HepG2 (cell line): ENCODE data around the gene CHID1. TPM values are rescaled to one million over a fixed set of nuclear protein-coding genes. Genes with fewer than 3 reads are reported as not detected.

Experiments used
- ATAC-seq: fragments of 200-7000 bp; cut with Tn5 transposase; 3 replicates; pipeline ENCODE4 v1.9.1; 2020; ENCODE audit warnings: mild to moderate bottlenecking, moderate library complexity
- BruUV-seq: library from RNA; stranded (reverse); fragments of 400-500 nt; replicated peaks from 2 replicates; lab custom pipeline; 2021; lab: Mats Ljungman, UMichigan
- CTCF ChIA-PET: fragments of 300-600 bp; formaldehyde crosslinking; extraction: SDS; loops from one replicate; lab custom pipeline; 2021; ENCODE audit warnings: low total read pairs, inconsistent platforms, low intra/inter-chr PET ratio; lab: Yijun Ruan, JAX
- POLR2A ChIA-PET: fragments of 350-600 bp; sonication (Branson Sonifier 250); formaldehyde crosslinking; loops from one replicate; lab custom pipeline; 2020; ENCODE audit warnings: antibody characterized with exemption, inconsistent platforms; lab: Yijun Ruan, JAX
- DNase-seq: peaks from one replicate; pipeline ENCODE4 v3.0.0-alpha.2; 2015; ENCODE audit warnings: low spot score
- FAIRE-seq: peaks from 3 replicates; lab custom pipeline; 2011; peaks lifted over from hg19 to GRCh38; lab: Jason Lieb, UNC
- H2AFZ ChIP-seq: one replicate; pipeline ENCODE4 v1.6.1; 2011; ENCODE audit warnings: low read length, inconsistent platforms
- H3K27ac ChIP-seq: fragments of 300-600 bp; 3 replicates; pipeline ENCODE4 v1.8.0; 2011; ENCODE audit warnings: mixed run types, mild to moderate bottlenecking, mixed read lengths, low read length, inconsistent platforms; ENCODE audit not compliant: insufficient read depth; ENCODE audit errors: extremely low read length
- H3K27me3 ChIP-seq, 2 experiments: fragments of 200-600 bp in 1 of 2; 2 replicates in 1 of 2; 3 replicates in 1 of 2; pipeline versions ENCODE4 v1.6.0 to v1.8.0; 2011; ENCODE audit warnings: low read length in 2 of 2, mild to moderate bottlenecking in 2 of 2, moderate library complexity in 2 of 2, inconsistent platforms in 1 of 2; ENCODE audit not compliant: insufficient read depth in 2 of 2, control insufficient read depth in 1 of 2
- H3K36me3 ChIP-seq, 2 experiments: fragments of 200-600 bp in 1 of 2; replicated peaks in 1 of 2; 2 replicates in 1 of 2; 3 replicates in 1 of 2; pipeline versions ENCODE4 v1.5.1 to v1.8.0; 2011; ENCODE audit warnings: low read length in 2 of 2, inconsistent platforms in 1 of 2; ENCODE audit not compliant: insufficient read depth in 2 of 2, control insufficient read depth in 1 of 2
- H3K4me1 ChIP-seq: 2 replicates; pipeline ENCODE4 v1.5.1; 2012; ENCODE audit warnings: low read length, inconsistent platforms; ENCODE audit not compliant: insufficient read depth
- H3K4me2 ChIP-seq: 2 replicates; pipeline ENCODE4 v1.6.0; 2011; ENCODE audit warnings: low read depth, low read length, inconsistent platforms
- H3K4me3 ChIP-seq, 3 experiments: fragments of 200-600 bp in 1 of 3; sonication (generic), shearing (Covaris generic) in 1 of 3; replicated peaks in 1 of 3; 2 replicates each; pipeline ENCODE4 v1.5.1; 2011 to 2016; ENCODE audit warnings: low read length in 3 of 3, inconsistent platforms in 2 of 3, low read depth in 2 of 3, mild to moderate bottlenecking in 2 of 3, control low read depth in 1 of 3, mixed read lengths in 1 of 3; ENCODE audit not compliant: insufficient read depth in 1 of 3
- H3K79me2 ChIP-seq: one replicate; pipeline ENCODE4 v1.6.1; 2011; ENCODE audit warnings: low read length, inconsistent platforms; ENCODE audit not compliant: insufficient read depth
- H3K9ac ChIP-seq: 2 replicates; pipeline ENCODE4 v1.6.0; 2011; ENCODE audit warnings: mild to moderate bottlenecking, low read depth, low read length, inconsistent platforms; ENCODE audit not compliant: insufficient read depth
- H3K9me3 ChIP-seq: 2 replicates; pipeline ENCODE4 v1.5.1; 2012; ENCODE audit warnings: mild to moderate bottlenecking, low read length
- H4K20me1 ChIP-seq: 2 replicates; pipeline ENCODE4 v1.6.0; 2011; ENCODE audit warnings: inconsistent platforms, mild to moderate bottlenecking, low read length, moderate library complexity; ENCODE audit not compliant: insufficient read depth
- KDM1A ChIP-seq: IDR thresholded peaks from 2 replicates; pipeline ENCODE4 v1.6.1; 2016; ENCODE audit warnings: missing compliant biosample characterization
- PTBP1 ChIP-seq: fragments of 200-400 bp; formaldehyde crosslinking; IDR thresholded peaks from 2 replicates; pipeline ENCODE4 v1.6.1; 2018; ENCODE audit warnings: low read length, low read depth; ENCODE audit not compliant: poor library complexity, severe bottlenecking
- RBFOX2 ChIP-seq: fragments of 200-400 bp; formaldehyde crosslinking; IDR thresholded peaks from 2 replicates; pipeline ENCODE4 v1.6.1; 2017; ENCODE audit warnings: low read depth, mild to moderate bottlenecking, low read length
- STAG1 ChIP-seq: sonication (generic); formaldehyde crosslinking; IDR thresholded peaks from 2 replicates; pipeline ENCODE4 v1.4.0; 2020; ENCODE audit warnings: missing genetic modification reagents
- U2AF1 ChIP-seq: fragments of 200-400 bp; formaldehyde crosslinking; optimal IDR thresholded peaks from 2 replicates; pipeline ENCODE3; 2017; ENCODE audit warnings: mild to moderate bottlenecking, low read depth, low read length
- XRCC5 ChIP-seq: fragments of 200-400 bp; formaldehyde crosslinking; optimal IDR thresholded peaks from 2 replicates; pipeline ENCODE3; 2017; ENCODE audit warnings: mild to moderate bottlenecking, low read length
- WGBS: methylation state at CpG from one replicate; pipeline ENCODE4 v1.1.6; 2017; ENCODE audit warnings: low lambda C conversion rate; 5-methylcytosine and 5-hydroxymethylcytosine counted together
- in situ Hi-C: cut with HindIII; loops from 2 replicates; pipeline ENCODE4 v1.10.0; 2017; ENCODE audit warnings: low pct_unique_long_range_greater_than_20kb; ENCODE audit not compliant: extremely low pct_ligation_motif_present
- intact Hi-C: fragments of 100-400 bp; cut with micrococcal nuclease; formaldehyde crosslinking; loops from one replicate; pipeline ENCODE4 v1.10.0; 2022; ENCODE audit not compliant: unreplicated experiment
- polyA plus RNA-seq, 8 experiments: library from polyadenylated mRNA; depleted of rRNA in 3 of 8; stranded (reverse) in 7 of 8; unstranded in 1 of 8; fragments of >200 nt; fragmentation: Illumina TruSeq in 4 of 8; extraction: Trizol in 4 of 8; gene quantifications; 2 replicates each; pipeline versions ENCODE4 v1.2.1 to v1.2.3, GENCODE V29; 2011 to 2016; ENCODE audit warnings: low read depth in 4 of 8, missing spikeins in 1 of 8, mixed read lengths in 1 of 8; ENCODE audit not compliant: insufficient read depth in 1 of 8
- total RNA-seq, 5 experiments: library from RNA; depleted of rRNA; stranded (reverse); fragments of >200 nt; fragmentation: Illumina TruSeq; extraction: Trizol; gene quantifications; 2 replicates each; pipeline ENCODE4 v1.2.3, GENCODE V29; 2016; ENCODE audit warnings: low read depth in 1 of 5
- TF ChIP-seq, protein P1 (sequence below): sonication (generic); formaldehyde crosslinking; IDR thresholded peaks from 2 replicates; pipeline ENCODE4 v1.5.0; 2020; ENCODE audit warnings: mild to moderate bottlenecking, missing genetic modification reagents, moderate library complexity
- TF ChIP-seq, protein P2 (sequence below): sonication (generic); formaldehyde crosslinking; IDR thresholded peaks from 2 replicates; pipeline ENCODE4 v1.4.0; 2020; ENCODE audit warnings: missing genetic modification reagents; ENCODE audit errors: not compliant biosample characterization
- TF ChIP-seq, protein P3 (sequence below), 2 experiments: IDR thresholded peaks; 2 replicates each; pipeline ENCODE4 v1.6.1; 2011 to 2012; ENCODE audit warnings: low read length in 2 of 2, borderline replicate concordance in 1 of 2, low read depth in 1 of 2, mild to moderate bottlenecking in 1 of 2, moderate library complexity in 1 of 2

CHID1 gene
- total and polyA plus RNA-seq, 2 of the 13 experiments (the other 11 are each of a cell fraction or from before 2014, with no cell fraction given) = 65.1 to 93.6 TPM

DNA sequence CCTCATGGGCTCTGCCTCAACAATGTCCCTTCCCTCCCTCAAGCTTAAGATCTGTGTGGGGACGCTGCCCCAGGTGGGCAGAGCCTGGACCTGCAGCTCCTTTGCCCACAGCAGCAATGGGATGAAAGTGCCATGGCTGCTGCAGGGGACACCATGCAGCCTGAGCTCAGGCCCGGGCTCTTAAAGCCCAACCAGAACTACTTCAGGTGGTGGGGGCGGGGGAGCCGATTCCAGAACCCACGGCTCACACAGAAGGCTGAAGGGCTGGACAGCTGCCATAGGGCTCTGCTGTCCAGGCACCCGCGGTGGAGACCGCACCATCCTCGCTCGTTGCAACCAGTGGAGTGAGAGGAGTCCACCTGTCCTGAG lies 12.5 kb downstream of the CHID1 start:
- intact Hi-C loops = loop anchor here (1.0 kb wide), 1 partner anchor 153 kb away; no protein-coding TSS in a partner anchor
- H3K4me1 ChIP-seq = no peaks in the 10 kb centered on the region
- DNase-seq (peak; percentile 27), FAIRE-seq (no peak), ATAC-seq (peak; percentile 53)
- 94% methylated on average over 8 of the region's 10 CpGs for WGBS
- H3K9me3 ChIP-seq = no peaks in the 10 kb centered on the region
- CTCF ChIA-PET = interaction anchor here (1.1 to 1.5 kb wide), 3 partner anchors 62 to 153 kb away, joined by 3 to 6 read pairs (median 4); no protein-coding TSS in a partner anchor
- no peaks in the 10 kb centered on the region for H4K20me1 ChIP-seq
- no peak overlapping the region for H2AFZ ChIP-seq
- POLR2A ChIA-PET = no interaction called here
- TF ChIP-seq, protein P1, sequence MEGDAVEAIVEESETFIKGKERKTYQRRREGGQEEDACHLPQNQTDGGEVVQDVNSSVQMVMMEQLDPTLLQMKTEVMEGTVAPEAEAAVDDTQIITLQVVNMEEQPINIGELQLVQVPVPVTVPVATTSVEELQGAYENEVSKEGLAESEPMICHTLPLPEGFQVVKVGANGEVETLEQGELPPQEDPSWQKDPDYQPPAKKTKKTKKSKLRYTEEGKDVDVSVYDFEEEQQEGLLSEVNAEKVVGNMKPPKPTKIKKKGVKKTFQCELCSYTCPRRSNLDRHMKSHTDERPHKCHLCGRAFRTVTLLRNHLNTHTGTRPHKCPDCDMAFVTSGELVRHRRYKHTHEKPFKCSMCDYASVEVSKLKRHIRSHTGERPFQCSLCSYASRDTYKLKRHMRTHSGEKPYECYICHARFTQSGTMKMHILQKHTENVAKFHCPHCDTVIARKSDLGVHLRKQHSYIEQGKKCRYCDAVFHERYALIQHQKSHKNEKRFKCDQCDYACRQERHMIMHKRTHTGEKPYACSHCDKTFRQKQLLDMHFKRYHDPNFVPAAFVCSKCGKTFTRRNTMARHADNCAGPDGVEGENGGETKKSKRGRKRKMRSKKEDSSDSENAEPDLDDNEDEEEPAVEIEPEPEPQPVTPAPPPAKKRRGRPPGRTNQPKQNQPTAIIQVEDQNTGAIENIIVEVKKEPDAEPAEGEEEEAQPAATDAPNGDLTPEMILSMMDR = peak; percentile 43
- peak; percentile 47; the same call in 1 of the 2 replicates for TF ChIP-seq STAG1 (CRISPR knock-in tag)
- peak; percentile 9 for TF ChIP-seq XRCC5
- TF ChIP-seq PTBP1 = no peak
- H3K27me3 ChIP-seq = no peaks in the 10 kb centered on the region
- no peak overlapping the region for H3K9ac ChIP-seq
- no TSS peak for BruUV-seq
- peaks cover 13 to 48% of the 10 kb centered on the region in 2 experiments for H3K36me3 ChIP-seq
- in situ Hi-C loops = no loop called here
- no peak overlapping the region for H3K4me2 ChIP-seq
- H3K4me3 ChIP-seq = no peak overlapping the region
- H3K79me2 ChIP-seq = no peaks in the 10 kb centered on the region
- no peak overlapping the region for H3K27ac ChIP-seq

DNA sequence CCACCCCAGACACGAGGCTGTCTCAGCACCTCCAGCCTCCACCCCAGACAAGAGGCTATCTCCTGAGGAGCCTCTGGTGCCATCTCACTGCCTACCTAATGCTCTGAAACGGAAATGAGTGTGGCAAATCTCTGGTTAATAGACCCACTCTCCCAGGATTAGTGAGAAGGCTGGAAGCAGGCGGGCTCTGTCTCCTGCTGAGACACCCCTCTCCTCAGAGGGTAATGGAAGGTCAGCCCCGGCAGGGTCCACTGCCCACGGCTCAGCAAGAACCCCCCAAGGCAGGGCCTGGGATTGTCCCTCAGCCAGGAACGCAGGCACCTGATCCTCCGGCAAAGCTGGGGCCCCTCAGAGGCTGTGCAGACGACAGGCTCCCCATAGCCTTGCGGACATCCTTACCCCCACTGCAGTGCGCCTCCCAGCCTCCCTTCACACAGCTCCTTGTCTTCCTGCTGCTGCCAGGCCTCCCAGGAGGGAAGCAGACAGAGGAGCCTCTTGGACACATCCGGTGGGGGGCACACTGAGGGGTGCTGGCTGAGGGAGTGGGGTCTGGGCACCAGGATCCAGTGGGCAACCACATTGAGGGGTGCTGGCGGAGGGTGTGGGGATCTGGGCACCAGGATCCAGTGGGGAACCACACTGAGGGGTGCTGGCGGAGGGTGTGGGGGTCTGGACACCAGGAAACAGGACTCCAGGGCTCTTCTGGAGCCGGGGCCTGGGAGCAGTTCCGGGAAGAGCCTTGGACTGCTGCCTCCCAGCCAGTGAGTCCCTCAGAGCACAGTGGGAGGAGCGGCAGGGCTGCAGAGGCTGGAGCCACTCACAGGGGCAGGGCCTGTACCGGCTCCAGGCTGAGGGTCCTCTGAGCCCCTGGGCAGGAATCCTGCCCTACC lies 13.1 kb downstream of the CHID1 start:
- no peak for DNase-seq

More for the DNA sequence above, 13.1 kb downstream of the CHID1 start:
- 96% methylated on average over 6 of the region's 17 CpGs for WGBS
- no TSS peak for BruUV-seq
- intact Hi-C loops = loop anchor here (1.0 kb wide), 1 partner anchor 154 kb away; no protein-coding TSS in a partner anchor
- H3K27me3 ChIP-seq = no peaks in the 10 kb centered on the region
- in situ Hi-C loops = no loop called here
- no peaks in the 10 kb centered on the region for H3K4me1 ChIP-seq
- H3K9me3 ChIP-seq = no peaks in the 10 kb centered on the region
- H3K4me3 ChIP-seq = no peak overlapping the region
- no peak for ATAC-seq
- H3K36me3 ChIP-seq = peaks cover 11 to 42% of the 10 kb centered on the region in 2 experiments
- ChIA-PET CTCF (interaction anchor here (1.1 to 1.5 kb wide), 2 partner anchors 62 to 154 kb away, joined by 4 to 6 read pairs; no protein-coding TSS in a partner anchor), POLR2A (no interaction called here)
- no peak overlapping the region for H3K27ac ChIP-seq
- H3K4me2 ChIP-seq = no peak overlapping the region
- no peaks in the 10 kb centered on the region for H3K79me2 ChIP-seq
- FAIRE-seq = no peak
- H3K9ac ChIP-seq = no peak overlapping the region
- no peaks in the 10 kb centered on the region for H4K20me1 ChIP-seq
- TF ChIP-seq U2AF1 = no peak
- TF ChIP-seq, protein P2, sequence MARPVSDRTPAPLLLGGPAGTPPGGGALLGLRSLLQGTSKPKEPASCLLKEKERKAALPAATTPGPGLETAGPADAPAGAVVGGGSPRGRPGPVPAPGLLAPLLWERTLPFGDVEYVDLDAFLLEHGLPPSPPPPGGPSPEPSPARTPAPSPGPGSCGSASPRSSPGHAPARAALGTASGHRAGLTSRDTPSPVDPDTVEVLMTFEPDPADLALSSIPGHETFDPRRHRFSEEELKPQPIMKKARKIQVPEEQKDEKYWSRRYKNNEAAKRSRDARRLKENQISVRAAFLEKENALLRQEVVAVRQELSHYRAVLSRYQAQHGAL (CRISPR knock-in tag) = no peak
- no peak for TF ChIP-seq KDM1A
- TF ChIP-seq, protein P3, sequence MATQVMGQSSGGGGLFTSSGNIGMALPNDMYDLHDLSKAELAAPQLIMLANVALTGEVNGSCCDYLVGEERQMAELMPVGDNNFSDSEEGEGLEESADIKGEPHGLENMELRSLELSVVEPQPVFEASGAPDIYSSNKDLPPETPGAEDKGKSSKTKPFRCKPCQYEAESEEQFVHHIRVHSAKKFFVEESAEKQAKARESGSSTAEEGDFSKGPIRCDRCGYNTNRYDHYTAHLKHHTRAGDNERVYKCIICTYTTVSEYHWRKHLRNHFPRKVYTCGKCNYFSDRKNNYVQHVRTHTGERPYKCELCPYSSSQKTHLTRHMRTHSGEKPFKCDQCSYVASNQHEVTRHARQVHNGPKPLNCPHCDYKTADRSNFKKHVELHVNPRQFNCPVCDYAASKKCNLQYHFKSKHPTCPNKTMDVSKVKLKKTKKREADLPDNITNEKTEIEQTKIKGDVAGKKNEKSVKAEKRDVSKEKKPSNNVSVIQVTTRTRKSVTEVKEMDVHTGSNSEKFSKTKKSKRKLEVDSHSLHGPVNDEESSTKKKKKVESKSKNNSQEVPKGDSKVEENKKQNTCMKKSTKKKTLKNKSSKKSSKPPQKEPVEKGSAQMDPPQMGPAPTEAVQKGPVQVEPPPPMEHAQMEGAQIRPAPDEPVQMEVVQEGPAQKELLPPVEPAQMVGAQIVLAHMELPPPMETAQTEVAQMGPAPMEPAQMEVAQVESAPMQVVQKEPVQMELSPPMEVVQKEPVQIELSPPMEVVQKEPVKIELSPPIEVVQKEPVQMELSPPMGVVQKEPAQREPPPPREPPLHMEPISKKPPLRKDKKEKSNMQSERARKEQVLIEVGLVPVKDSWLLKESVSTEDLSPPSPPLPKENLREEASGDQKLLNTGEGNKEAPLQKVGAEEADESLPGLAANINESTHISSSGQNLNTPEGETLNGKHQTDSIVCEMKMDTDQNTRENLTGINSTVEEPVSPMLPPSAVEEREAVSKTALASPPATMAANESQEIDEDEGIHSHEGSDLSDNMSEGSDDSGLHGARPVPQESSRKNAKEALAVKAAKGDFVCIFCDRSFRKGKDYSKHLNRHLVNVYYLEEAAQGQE (IDR thresholded peaks at IDR 0.05; ENCODE audit: borderline replicate concordance in 1 of 2, low read depth in 1 of 2, low read length in 2 of 2) = no peak
- 0 out of 2 replicates have a peak, but pooled peaks have one; percentile 15 for TF ChIP-seq RBFOX2
- no peak overlapping the region for H2AFZ ChIP-seq
